SK-N-DZ (cell line): ENCODE data around the gene MACROD2.

ENCODE experiments used
- DNase-seq: peaks from one replicate; pipeline ENCODE4 v3.0.0-alpha.2; 2015; ENCODE audit warnings: low spot score

Gene MACROD2

DNA sequence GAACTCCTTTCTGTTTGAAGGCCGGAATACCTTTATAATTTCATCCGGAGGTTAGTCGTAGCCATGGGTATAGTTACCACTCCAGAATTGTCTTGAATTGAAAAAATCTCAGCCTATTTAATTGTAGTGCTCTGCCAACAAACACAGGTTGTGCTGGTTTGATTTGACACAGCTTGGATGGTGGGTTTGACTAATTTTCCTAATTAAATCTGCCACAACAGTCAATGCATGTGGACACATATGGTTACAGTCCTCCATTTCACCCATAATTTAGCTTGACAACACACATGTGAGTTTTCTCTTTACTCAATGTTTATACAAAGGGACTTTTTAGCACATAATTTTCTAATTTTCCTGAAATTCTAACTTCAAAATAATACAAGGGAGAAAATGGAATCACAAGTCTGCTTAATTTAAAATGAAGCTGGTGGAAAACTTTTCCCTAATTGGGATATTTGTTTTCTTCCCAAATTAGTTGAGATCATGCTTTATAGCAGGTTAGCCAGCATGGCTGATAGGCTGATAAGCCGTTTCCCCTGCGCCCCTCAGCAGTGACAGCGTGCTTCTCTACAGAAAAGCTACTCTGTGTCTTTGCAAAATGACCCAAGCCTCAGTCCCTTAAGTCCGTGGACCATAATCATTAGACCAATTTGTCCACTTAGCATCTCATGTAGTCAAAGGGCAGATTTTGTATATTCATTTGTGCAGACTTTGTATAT lies 805.5 kb downstream of the MACROD2 start:
- DNase-seq = peak; percentile 98

- DNase-seq = peak; percentile 95
These were observed 806.4 kb downstream of the MACROD2 start for GRCh38 chr20:14801591-14802325.

DNA sequence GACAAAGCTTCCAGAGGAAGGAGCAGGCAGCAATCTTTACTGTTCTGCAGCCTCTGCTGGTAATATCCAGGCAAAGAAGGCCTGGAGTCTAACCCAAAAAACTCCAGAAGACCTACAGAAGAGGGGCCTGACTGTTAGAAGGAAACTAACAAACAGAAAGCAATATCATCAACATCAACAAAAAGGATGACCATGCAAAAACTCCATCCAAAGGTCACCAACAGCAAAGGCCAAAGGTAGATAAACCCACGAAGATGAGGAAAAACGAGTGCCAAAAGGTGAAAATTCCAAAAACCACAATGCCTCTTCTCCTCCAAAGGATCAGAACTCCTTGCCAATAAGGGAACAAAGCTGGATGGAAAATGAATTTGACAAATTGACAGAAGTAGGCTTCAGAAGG lies 811.9 kb downstream of the MACROD2 start:
- DNase-seq = no peak

GRCh38 chr20:14815340-14815739 lies 820.0 kb downstream of the MACROD2 start:
- DNase-seq = no peak

GRCh38 chr20:14816471-14816870 lies 821.2 kb downstream of the MACROD2 start:
- DNase-seq = peak; percentile 93

DNA sequence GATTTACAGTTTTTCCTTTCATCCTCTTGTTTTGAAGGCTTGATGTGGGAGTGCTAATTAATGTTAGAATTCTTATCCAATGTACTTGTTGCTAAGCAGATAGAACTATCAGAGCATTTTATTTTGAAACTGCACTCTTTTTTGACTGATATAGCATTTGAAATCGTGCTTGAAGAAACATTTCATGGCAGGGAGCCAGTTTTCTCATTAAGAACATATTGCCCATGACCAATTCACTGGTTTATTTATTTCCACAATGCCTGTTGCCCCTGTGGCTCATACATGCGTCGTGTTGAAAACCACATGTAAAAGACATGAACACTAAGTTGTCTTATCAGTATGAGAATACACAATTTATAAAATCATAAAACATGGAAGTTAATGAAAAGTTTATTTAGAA lies 821.8 kb downstream of the MACROD2 start:
- DNase-seq = peak; percentile 82

- DNase-seq = no peak
These were observed 825.5 kb downstream of the MACROD2 start for GRCh38 chr20:14820771-14821170.

DNA sequence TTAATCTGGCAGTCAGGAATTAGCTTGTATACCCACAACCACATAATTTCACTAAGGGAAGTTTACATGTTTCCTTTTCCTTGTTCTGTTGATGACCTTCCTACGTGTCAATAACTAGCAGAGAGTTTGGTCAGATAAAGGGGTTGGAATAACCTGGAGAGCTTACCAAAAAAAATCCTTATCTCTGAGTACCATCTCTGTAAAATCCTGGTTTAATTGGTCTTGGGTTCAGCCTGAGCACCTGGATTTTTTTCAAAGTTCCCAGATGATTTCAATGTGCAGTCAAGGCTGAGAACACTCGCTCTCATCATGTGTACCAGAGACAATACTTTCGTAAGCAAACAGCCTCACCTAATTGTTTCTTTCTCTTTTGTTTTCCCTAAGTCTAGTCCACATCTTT lies 825.9 kb downstream of the MACROD2 start:
- DNase-seq = no peak

- no peak for DNase-seq
These were observed 829.7 kb downstream of the MACROD2 start for GRCh38 chr20:14824996-14825395.

- DNase-seq = peak; percentile 70
These were observed 831.4 kb downstream of the MACROD2 start for GRCh38 chr20:14826543-14827313.

GRCh38 chr20:14828459-14828858 lies 833.1 kb downstream of the MACROD2 start:
- DNase-seq = no peak

GRCh38 chr20:14829906-14830305 lies 834.6 kb downstream of the MACROD2 start:
- no peak for DNase-seq

DNA sequence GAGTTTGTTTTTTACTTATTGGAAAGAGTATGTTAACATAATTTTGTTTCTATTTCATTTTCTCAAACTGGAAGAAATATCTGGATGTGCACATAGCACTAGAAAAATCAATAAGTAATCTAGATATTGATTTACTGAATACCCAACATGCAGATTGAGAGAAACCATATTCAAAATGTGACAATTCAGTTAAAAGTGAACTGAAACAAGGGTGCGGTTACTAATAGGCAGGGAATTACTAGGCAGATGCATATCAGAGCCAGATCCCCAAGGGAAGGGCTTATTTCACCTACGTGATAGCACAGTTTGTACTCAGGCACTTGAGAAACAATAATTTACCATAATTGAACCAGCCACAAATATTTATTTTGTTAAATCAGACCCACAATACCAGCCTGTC lies 835.1 kb downstream of the MACROD2 start:
- no peak for DNase-seq

DNA sequence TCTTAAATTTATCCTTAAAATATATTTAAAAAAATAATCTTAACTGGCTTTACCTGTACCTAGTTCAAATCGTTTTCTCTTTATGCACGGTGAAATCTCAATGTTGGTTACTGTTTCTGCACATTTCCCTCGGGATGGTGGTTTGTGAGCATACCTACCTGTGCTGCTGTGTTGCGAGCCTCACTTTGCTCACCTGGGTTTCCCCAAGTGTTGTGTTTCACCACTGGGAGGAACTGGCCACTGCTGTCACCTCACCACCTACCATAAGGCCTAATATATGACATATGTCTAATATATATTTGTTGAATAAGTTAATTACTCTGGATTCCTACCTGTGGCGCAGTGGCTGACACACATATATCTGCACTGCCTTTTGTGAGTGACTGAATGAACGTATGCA lies 835.6 kb downstream of the MACROD2 start:
- DNase-seq = no peak

DNA sequence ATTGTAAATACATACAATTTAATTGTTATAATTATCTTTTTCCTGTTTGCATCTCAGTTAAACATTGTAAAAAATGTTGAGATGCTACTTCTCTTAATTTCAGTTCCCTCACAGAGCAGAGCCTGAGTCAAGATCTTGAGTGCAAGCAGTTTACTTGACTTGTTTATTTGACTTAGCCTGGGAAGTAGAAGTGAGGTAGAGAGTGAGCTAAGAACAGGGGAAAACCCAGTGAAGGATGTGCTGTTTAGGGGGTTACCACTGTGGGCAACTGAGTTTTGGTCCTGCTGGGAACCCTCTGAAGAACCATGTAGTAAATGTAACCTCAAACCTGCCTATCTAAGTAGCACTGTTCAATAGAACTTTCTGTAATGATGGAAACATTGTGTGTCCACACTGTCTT lies 837.3 kb downstream of the MACROD2 start:
- DNase-seq = no peak

- DNase-seq = peak; percentile 91
These were observed 843.6 kb downstream of the MACROD2 start for GRCh38 chr20:14838663-14839628.

GRCh38 chr20:14845199-14846160 lies 850.2 kb downstream of the MACROD2 start:
- DNase-seq = no peak

DNA sequence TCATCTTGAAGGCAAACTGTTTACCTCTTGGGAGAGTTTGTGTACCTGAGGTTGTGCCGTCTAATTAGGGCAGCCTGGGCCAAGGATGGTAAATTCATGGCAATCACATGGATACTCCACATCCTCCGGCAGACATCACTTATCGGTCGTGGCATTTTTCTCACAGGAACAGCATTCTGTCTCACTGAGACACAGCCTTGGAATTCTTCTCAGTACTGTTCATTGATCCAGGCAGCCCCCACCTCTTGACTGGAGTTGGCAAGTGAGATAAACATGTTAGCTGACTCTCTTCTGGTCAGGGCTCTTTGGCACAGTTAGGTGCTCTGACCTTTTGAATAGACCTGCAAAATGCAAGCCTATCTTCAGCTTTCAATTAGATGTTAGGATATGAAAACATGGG lies 853.5 kb downstream of the MACROD2 start:
- DNase-seq = no peak

DNA sequence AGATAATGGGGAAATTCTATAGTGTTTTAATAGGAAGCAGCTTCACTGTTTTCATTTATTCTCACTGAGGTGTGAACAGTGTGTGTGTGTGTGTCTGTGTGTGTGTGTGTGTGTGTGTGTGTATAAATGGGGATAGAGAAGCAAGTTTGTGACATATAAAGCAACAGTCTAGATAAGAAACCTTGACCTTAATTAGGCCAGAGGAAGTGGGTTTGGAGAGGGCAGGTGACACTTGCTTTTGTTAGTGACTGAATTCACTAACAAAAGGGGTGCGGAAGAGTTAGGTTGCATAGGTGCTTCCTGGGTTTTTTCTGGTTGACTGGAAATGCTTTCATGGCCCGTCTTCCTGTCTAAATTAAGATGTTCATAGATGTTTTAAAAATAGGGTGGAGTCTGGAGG lies 857.8 kb downstream of the MACROD2 start:
- no peak for DNase-seq

DNA sequence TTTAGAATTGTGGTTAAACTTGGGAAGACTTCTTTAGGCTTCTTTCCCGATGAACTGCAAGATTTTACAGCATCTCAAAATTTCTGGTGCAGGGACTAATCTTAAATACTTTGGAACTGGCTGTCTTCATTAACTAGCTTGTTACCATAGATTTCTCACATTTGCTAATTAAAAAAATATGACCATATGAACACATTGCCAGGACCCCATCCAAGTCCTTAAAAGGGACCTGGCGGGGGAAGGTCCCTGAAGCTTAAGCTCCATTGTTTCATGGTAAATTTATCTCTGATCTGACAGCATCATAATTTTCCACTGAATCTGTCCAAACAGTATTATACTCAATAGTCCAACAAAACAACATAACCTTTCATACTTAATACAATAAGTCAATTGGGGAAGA lies 859.9 kb downstream of the MACROD2 start:
- no peak for DNase-seq
